NOMO-1 (cell line): ENCODE measurements around the gene ZNF440.

Experiments used
- DNase-seq, 2 experiments: peaks; one replicate each; lab custom pipeline; 2025; ENCODE audit not compliant: unreplicated experiment in 2 of 2; lab: John Stamatoyannopoulos, UW

ZNF440 gene

GRCh38 chr19:11880598-11880997 lies 66.5 kb downstream of the ZNF440 start:
- DNase-seq: no peak

DNA sequence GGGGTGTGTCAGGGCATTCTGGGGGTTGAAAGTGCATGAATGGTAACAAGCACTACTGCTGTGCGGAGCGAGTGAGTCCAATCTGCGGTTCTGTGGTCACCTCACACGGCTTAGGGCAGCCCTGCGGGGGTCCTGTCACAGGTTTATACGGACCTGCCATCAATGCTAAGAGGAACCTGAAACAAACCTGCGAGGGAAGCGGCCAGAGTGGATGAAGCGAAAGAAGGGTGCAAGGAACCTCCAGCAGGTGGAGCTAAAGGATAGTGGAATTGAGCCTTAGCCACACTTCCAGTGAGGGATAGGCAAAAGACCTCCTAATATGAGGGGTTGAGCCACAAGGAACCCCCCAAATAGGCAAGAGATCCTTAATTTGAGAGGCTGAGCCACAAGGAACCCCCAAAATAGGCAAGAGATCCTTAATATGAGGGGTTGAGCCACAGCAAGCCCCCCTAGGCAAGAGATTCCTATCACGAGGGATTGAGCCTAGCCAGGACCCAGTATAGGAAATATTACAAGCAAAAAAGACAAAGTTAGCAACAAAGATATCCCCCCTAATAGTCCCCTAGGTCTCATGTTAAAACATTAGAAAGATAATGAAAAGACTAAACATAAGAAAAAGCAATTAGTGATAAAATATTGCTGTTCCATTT lies 67.2 kb downstream of the ZNF440 start:
- peak; percentile 53 to 60 for DNase-seq

DNA sequence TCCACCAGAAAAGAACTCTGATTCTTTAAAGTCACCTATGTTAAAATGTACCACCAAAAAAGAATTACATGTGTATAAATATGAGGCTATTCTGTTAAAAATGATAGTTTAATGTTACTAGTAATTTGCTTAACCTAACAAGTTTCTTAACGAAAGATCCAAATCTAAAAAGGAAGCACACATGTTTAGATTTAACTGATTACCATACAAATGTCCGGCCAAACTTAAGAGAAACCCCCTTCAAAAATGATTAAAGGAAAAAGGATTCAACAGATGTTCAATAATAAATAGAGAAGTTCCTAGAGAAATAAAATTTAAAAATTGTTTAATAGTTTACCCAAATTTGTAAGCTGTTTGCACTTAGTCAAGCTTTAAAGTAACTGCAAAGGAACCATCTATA lies 68.5 kb downstream of the ZNF440 start:
- no peak for DNase-seq
